ENCODE results near the gene MYL5. TPM values are rescaled to one million over a fixed set of nuclear protein-coding genes. Genes with fewer than 3 reads are reported as not detected.
A peak's percentile ranks its signal among the peaks of the same experiment; 100 is the strongest.

The MYL5 gene
- total RNA-seq, 1 donor from 2014 or later = 17.5 TPM

- Mint-ChIP-seq H3K27me3 (ENCODE audit: low read depth, unreplicated experiment) (no peaks in the 10 kb centered on the region), H3K4me1 (ENCODE audit: low read depth, unreplicated experiment) (peaks cover 8% of the 10 kb centered on the region), H3K9me3 (ENCODE audit: unreplicated experiment) (no peaks in the 10 kb centered on the region), H3K4me3 (ENCODE audit: unreplicated experiment) (no peak overlapping the region), H3K27ac (ENCODE audit: unreplicated experiment) (no peak overlapping the region), H3K36me3 (ENCODE audit: low read depth, unreplicated experiment) (no peaks in the 10 kb centered on the region)
- DNase-seq (ENCODE audit: low read depth) (no peak), FAIRE-seq (no peak)
- Histone ChIP-seq H3K4me1 (ENCODE audit: insufficient read depth, low read length) (peaks cover 15% of the 10 kb centered on the region), H3K9me3 (ENCODE audit: insufficient read depth, low read depth, low read length) (no peaks in the 10 kb centered on the region), H3K4me3 (ENCODE audit: insufficient read depth, low read depth, low read length) (no peak overlapping the region), H3K36me3 (ENCODE audit: insufficient read depth, low read length) (no peaks in the 10 kb centered on the region), H4K20me1 (ENCODE audit: insufficient read depth, low read length) (peaks cover under 1% of the 10 kb centered on the region), H3K9ac (ENCODE audit: low read length) (no peak overlapping the region), H3K79me2 (ENCODE audit: insufficient read depth, low read length) (peaks cover 16% of the 10 kb centered on the region), H3K27me3 (ENCODE audit: insufficient read depth, low read length) (no peaks in the 10 kb centered on the region), H3K27ac (ENCODE audit: low read depth, low read length) (no peak overlapping the region), H3K4me2 (ENCODE audit: low read length) (no peak overlapping the region), H2AFZ (ENCODE audit: low read depth, low read length) (no peak overlapping the region)
- TF ChIP-seq EZH2 (IDR thresholded peaks at IDR 0.05; ENCODE audit: insufficient read depth, low read length) (no peak), CTCF (IDR thresholded peaks at IDR 0.05; ENCODE audit: insufficient read depth, low read depth, low read length) (no peak)
Observed at GRCh38 chr4:678331-679103, 4.2 kb downstream of the MYL5 start.

GRCh38 chr4:679104-679481, 4.8 kb downstream of the MYL5 start:
- FAIRE-seq (no peak), DNase-seq (ENCODE audit: low read depth) (no peak)
- Histone ChIP-seq H2AFZ (ENCODE audit: low read depth, low read length) (no peak overlapping the region), H3K79me2 (ENCODE audit: insufficient read depth, low read length) (peaks cover 13% of the 10 kb centered on the region), H3K36me3 (ENCODE audit: insufficient read depth, low read length) (no peaks in the 10 kb centered on the region), H3K9me3 (ENCODE audit: insufficient read depth, low read depth, low read length) (no peaks in the 10 kb centered on the region), H4K20me1 (ENCODE audit: insufficient read depth, low read length) (no peaks in the 10 kb centered on the region), H3K27me3 (ENCODE audit: insufficient read depth, low read length) (no peaks in the 10 kb centered on the region), H3K4me1 (ENCODE audit: insufficient read depth, low read length) (peaks cover 13% of the 10 kb centered on the region), H3K9ac (ENCODE audit: low read length) (no peak overlapping the region), H3K27ac (ENCODE audit: low read depth, low read length) (no peak overlapping the region), H3K4me3 (ENCODE audit: insufficient read depth, low read depth, low read length) (no peak overlapping the region), H3K4me2 (ENCODE audit: low read length) (no peak overlapping the region)
- Mint-ChIP-seq H3K27ac (ENCODE audit: unreplicated experiment) (no peak overlapping the region), H3K36me3 (ENCODE audit: low read depth, unreplicated experiment) (no peaks in the 10 kb centered on the region), H3K4me3 (ENCODE audit: unreplicated experiment) (no peak overlapping the region), H3K27me3 (ENCODE audit: low read depth, unreplicated experiment) (no peaks in the 10 kb centered on the region), H3K4me1 (ENCODE audit: low read depth, unreplicated experiment) (peaks cover 8% of the 10 kb centered on the region), H3K9me3 (ENCODE audit: unreplicated experiment) (no peaks in the 10 kb centered on the region)
- TF ChIP-seq CTCF (IDR thresholded peaks at IDR 0.05; ENCODE audit: insufficient read depth, low read depth, low read length) (no peak), EZH2 (IDR thresholded peaks at IDR 0.05; ENCODE audit: insufficient read depth, low read length) (no peak)

- no peak overlapping the region for H3K4me3 Mint-ChIP-seq (ENCODE audit: unreplicated experiment)
- H2AFZ ChIP-seq (ENCODE audit: low read depth, low read length) = no peak overlapping the region
- H3K27me3 Mint-ChIP-seq (ENCODE audit: low read depth, unreplicated experiment) = no peaks in the 10 kb centered on the region
- peak overlapping the region; percentile 53 for H3K27ac Mint-ChIP-seq (ENCODE audit: unreplicated experiment)
- peaks cover 8% of the 10 kb centered on the region for H3K4me1 Mint-ChIP-seq (ENCODE audit: low read depth, unreplicated experiment)
- H3K79me2 ChIP-seq (ENCODE audit: insufficient read depth, low read length) = peaks cover 10% of the 10 kb centered on the region
- H3K9ac ChIP-seq (ENCODE audit: low read length) = no peak overlapping the region
- no peaks in the 10 kb centered on the region for H3K36me3 Mint-ChIP-seq (ENCODE audit: low read depth, unreplicated experiment)
- H3K9me3 ChIP-seq (ENCODE audit: insufficient read depth, low read depth, low read length) = no peaks in the 10 kb centered on the region
- no peak overlapping the region for H3K4me3 ChIP-seq (ENCODE audit: insufficient read depth, low read depth, low read length)
- no peak for TF ChIP-seq CTCF (IDR thresholded peaks at IDR 0.05; ENCODE audit: insufficient read depth, low read depth, low read length)
- TF ChIP-seq EZH2 (IDR thresholded peaks at IDR 0.05; ENCODE audit: insufficient read depth, low read length) = no peak
- H3K27me3 ChIP-seq (ENCODE audit: insufficient read depth, low read length) = no peaks in the 10 kb centered on the region
- no peaks in the 10 kb centered on the region for H4K20me1 ChIP-seq (ENCODE audit: insufficient read depth, low read length)
- FAIRE-seq (no peak), DNase-seq (ENCODE audit: low read depth) (no peak)
- no peaks in the 10 kb centered on the region for H3K9me3 Mint-ChIP-seq (ENCODE audit: unreplicated experiment)
- H3K27ac ChIP-seq (ENCODE audit: low read depth, low read length) = no peak overlapping the region
- no peak overlapping the region for H3K4me2 ChIP-seq (ENCODE audit: low read length)
- no peaks in the 10 kb centered on the region for H3K36me3 ChIP-seq (ENCODE audit: insufficient read depth, low read length)
- peaks cover 13% of the 10 kb centered on the region for H3K4me1 ChIP-seq (ENCODE audit: insufficient read depth, low read length)
Observed at GRCh38 chr4:679629-680028, 5.3 kb downstream of the MYL5 start.
